GM19324 (cell line): Measurements from ENCODE around the gene CTAGE9.

Experiments used
- ATAC-seq: cut with Tn5 transposase; IDR thresholded peaks from one replicate; pipeline ENCODE4 v1.9.1; 2021; ENCODE audit warnings: mild to moderate bottlenecking, moderate library complexity; ENCODE audit not compliant: unreplicated experiment, low FRiP score

Gene CTAGE9

GRCh38 chr6:131680868-131681267 is 29.9 kb downstream of the CTAGE9 start:
- no peak for ATAC-seq

GRCh38 chr6:131678442-131678841 is 32.4 kb downstream of the CTAGE9 start:
- ATAC-seq, result no peak

GRCh38 chr6:131673184-131673583 is 37.6 kb downstream of the CTAGE9 start:
- ATAC-seq, result no peak

GRCh38 chr6:131669891-131670290 is 40.9 kb downstream of the CTAGE9 start:
- no peak for ATAC-seq

- ATAC-seq, result no peak
Measured at GRCh38 chr6:131663578-131664165, 47.1 kb downstream of the CTAGE9 start.

- ATAC-seq, result no peak
Measured at GRCh38 chr6:131660195-131660594, 50.6 kb downstream of the CTAGE9 start.
